MM.1S (cell line): ENCODE data around the gene ZNF778.

Experiments
- DNase-seq: peaks from one replicate; pipeline ENCODE4 v3.0.0-alpha.2; 2015
- H2AFZ ChIP-seq: fragments of 300-600 bp; sonication (generic); 2 replicates; pipeline ENCODE4 v1.6.0; 2016; ENCODE audit warnings: antibody characterized with exemption, low read length
- H3F3A ChIP-seq: fragments of 300-600 bp; sonication (generic); 2 replicates; pipeline ENCODE4 v1.6.1; 2016; ENCODE audit warnings: mild to moderate bottlenecking, antibody characterized with exemption, low read length, moderate library complexity, mixed read lengths; ENCODE audit not compliant: insufficient read depth
- H3K27ac ChIP-seq: fragments of 300-600 bp; sonication (generic); 2 replicates; pipeline ENCODE4 v1.5.1; 2016; ENCODE audit warnings: mild to moderate bottlenecking, low read length
- H3K27me3 ChIP-seq: fragments of 300-600 bp; sonication (generic); replicated peaks from 2 replicates; pipeline ENCODE4 v1.6.0; 2016; ENCODE audit warnings: low read length; ENCODE audit not compliant: insufficient read depth
- H3K36me3 ChIP-seq: fragments of 300-600 bp; sonication (generic); replicated peaks from 2 replicates; pipeline ENCODE4 v1.6.1; 2016; ENCODE audit warnings: mild to moderate bottlenecking, low read length, mixed read lengths; ENCODE audit not compliant: insufficient read depth
- H3K4me1 ChIP-seq: fragments of 300-600 bp; sonication (generic); 2 replicates; pipeline ENCODE4 v1.6.1; 2016; ENCODE audit warnings: low read length, mixed read lengths
- H3K4me2 ChIP-seq: fragments of 300-600 bp; sonication (generic); 2 replicates; pipeline ENCODE4 v1.6.0; 2016; ENCODE audit warnings: low read depth, low read length
- H3K4me3 ChIP-seq: fragments of 300-600 bp; sonication (generic); 2 replicates; pipeline ENCODE4 v1.5.1; 2016; ENCODE audit warnings: low read length, mixed read lengths
- H3K79me2 ChIP-seq: fragments of 300-600 bp; sonication (generic); 2 replicates; pipeline ENCODE4 v1.6.1; 2016; ENCODE audit warnings: mixed run types, low read length, mixed read lengths
- H3K9ac ChIP-seq: fragments of 300-600 bp; sonication (generic); 2 replicates; pipeline ENCODE4 v1.6.1; 2016; ENCODE audit warnings: low read length, mixed read lengths
- H3K9me2 ChIP-seq: fragments of 300-600 bp; sonication (generic); replicated peaks from 2 replicates; pipeline ENCODE4 v1.6.1; 2016; ENCODE audit warnings: mild to moderate bottlenecking, low read length, mixed read lengths; ENCODE audit not compliant: insufficient read depth
- H3K9me3 ChIP-seq: fragments of 300-600 bp; sonication (generic); replicated peaks from 2 replicates; pipeline ENCODE4 v1.6.1; 2016; ENCODE audit warnings: mild to moderate bottlenecking, low read length, mixed read lengths; ENCODE audit not compliant: insufficient read depth
- H4K20me1 ChIP-seq: fragments of 300-600 bp; sonication (generic); 2 replicates; pipeline ENCODE4 v1.6.1; 2016; ENCODE audit warnings: mild to moderate bottlenecking, low read length, moderate library complexity, mixed read lengths; ENCODE audit not compliant: insufficient read depth
- EZH2 ChIP-seq: fragments of 300-600 bp; sonication (generic); optimal IDR thresholded peaks from 2 replicates; pipeline ENCODE3; 2017; ENCODE audit warnings: low read depth, mild to moderate bottlenecking, antibody characterized with exemption, low read length, mixed read lengths
- EZH2phosphoT487 ChIP-seq: fragments of 300-600 bp; sonication (generic); IDR thresholded peaks from 2 replicates; pipeline ENCODE4 v1.6.1; 2018; ENCODE audit warnings: antibody characterized with exemption, low read length
- TF ChIP-seq, protein P1 (sequence below): fragments of 300-600 bp; sonication (generic); IDR thresholded peaks from 2 replicates; pipeline ENCODE4 v1.5.1; 2016; ENCODE audit warnings: antibody characterized with exemption, low read length, mixed read lengths

ZNF778 gene

DNA sequence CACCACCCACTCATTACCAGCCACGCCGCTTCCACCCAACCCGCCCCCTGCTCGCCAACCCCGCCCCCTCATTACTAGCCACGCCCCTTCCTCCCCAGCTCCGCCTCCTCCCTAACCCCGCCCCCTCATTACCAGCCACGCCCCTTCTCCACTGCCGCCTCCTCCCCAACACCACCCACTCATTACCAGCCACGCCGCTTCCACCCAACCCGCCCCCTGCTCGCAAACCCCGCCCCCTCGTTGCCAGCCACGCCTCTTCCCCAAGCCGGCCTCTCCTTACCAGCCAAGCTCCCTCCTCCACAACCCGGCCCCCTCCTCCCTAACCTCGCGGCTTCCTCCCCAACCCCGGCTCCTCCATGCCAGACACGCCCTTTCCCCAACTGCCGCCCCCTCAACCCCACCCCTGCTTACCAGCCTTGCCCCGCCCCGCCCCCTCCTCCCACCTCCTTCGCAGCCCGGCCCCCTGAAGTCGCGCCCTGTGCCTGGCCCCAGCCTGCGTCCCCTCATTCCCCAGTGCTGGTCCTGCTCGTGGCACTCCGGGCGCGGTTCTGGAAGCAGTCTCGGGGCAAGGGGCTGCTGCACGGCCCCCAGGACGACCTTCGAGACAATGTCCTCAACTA lies 24.4 kb upstream of the ZNF778 start:
- Histone ChIP-seq H3K4me2 (no peak overlapping the region), H3K27ac (no peak overlapping the region), H3K9me3 (no peaks in the 10 kb centered on the region), H2AFZ (no peak overlapping the region), H4K20me1 (no peaks in the 10 kb centered on the region), H3K9me2 (no peaks in the 10 kb centered on the region), H3K79me2 (no peaks in the 10 kb centered on the region), H3K4me1 (no peaks in the 10 kb centered on the region), H3K4me3 (no peak overlapping the region), H3K27me3 (no peaks in the 10 kb centered on the region), H3K36me3 (no peaks in the 10 kb centered on the region), H3F3A (no peaks in the 10 kb centered on the region), H3K9ac (no peak overlapping the region)
- TF ChIP-seq EZH2phosphoT487 (no peak), EZH2 (no peak)
- TF ChIP-seq, protein P1, sequence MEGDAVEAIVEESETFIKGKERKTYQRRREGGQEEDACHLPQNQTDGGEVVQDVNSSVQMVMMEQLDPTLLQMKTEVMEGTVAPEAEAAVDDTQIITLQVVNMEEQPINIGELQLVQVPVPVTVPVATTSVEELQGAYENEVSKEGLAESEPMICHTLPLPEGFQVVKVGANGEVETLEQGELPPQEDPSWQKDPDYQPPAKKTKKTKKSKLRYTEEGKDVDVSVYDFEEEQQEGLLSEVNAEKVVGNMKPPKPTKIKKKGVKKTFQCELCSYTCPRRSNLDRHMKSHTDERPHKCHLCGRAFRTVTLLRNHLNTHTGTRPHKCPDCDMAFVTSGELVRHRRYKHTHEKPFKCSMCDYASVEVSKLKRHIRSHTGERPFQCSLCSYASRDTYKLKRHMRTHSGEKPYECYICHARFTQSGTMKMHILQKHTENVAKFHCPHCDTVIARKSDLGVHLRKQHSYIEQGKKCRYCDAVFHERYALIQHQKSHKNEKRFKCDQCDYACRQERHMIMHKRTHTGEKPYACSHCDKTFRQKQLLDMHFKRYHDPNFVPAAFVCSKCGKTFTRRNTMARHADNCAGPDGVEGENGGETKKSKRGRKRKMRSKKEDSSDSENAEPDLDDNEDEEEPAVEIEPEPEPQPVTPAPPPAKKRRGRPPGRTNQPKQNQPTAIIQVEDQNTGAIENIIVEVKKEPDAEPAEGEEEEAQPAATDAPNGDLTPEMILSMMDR = no peak
- peak; percentile 24 for DNase-seq

DNA sequence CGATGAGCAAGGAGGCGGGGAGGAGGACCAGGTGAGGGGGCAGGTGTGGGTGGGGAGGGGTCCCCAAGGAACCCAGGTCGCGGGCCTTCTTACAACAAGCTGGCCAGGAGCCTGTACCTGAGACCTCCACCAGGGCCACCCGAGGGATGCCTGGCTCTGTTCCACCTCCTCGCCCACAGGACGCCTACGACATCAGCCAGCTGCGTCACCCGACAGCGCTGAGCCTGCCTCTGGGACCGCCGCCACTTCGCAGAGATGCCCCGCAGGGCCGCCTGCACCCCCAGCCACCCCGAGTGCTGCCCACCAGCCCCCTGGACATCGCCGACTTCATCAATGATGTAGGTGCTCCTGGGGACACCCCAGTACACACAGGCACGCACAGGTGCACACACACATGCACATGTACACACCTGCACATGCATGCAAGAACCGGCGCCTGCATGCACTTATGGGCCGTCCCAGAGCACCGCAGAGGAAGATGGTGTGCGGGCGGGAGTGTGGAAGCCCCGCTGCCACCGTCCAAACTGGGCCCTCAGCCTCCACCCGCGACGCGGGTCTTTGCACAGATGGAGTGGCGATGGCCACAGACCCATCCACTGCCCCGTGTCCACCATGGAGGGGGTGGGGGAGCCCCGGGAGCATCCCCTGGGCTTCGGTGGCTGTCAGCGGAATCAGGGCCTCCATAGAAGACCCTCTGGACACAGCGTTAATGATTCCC lies 23.8 kb upstream of the ZNF778 start:
- Histone ChIP-seq H3F3A (no peaks in the 10 kb centered on the region), H3K9ac (no peak overlapping the region), H3K36me3 (no peaks in the 10 kb centered on the region), H4K20me1 (no peaks in the 10 kb centered on the region), H3K9me2 (no peaks in the 10 kb centered on the region), H3K4me1 (no peaks in the 10 kb centered on the region), H3K27ac (no peak overlapping the region), H3K9me3 (no peaks in the 10 kb centered on the region), H2AFZ (no peak overlapping the region), H3K79me2 (no peaks in the 10 kb centered on the region), H3K27me3 (no peaks in the 10 kb centered on the region), H3K4me3 (no peak overlapping the region), H3K4me2 (no peak overlapping the region)
- DNase-seq = no peak
- TF ChIP-seq, protein P1 = no peak
- TF ChIP-seq EZH2 (no peak), EZH2phosphoT487 (no peak)

DNA sequence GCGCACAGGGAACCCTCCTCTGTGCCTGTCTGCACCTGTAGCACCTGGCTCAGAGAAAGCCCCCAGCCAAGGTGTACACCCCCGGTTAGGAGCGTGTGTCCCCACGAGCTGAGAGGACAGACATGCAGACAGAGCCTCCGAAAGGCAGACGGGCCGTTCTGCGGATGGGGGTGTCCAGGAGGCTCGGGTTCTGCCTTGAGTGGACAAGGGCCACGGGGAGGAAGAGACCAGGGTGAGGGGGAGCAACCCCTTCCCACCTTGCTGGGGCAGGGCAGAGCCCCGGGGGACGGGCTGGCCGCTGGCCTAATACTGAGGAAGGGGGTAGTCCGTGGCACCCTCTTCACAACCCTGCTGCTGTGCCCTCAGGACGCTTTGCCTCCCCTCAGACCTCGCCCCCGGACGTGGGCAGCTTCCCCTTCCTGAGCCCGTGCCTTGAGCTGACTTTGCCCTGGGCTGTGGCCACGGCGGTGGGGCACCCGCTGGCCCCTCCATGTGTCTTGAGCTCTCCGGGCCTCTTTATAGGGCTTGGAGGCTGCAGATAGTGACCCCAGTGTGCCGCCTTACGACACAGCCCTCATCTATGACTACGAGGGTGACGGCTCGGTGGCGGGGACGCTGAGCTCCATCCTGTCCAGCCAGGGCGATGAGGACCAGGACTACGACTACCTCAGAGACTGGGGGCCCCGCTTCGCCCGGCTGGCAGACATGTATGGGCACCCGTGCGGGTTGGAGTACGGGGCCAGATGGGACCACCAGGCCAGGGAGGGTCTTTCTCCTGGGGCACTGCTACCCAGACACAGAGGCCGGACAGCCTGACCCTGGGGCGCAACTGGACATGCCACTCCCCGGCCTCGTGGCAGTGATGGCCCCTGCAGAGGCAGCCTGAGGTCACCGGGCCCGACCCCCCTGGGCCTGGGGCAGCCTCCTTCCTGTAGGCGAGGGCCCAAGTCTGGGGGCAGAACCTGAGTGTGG lies 22.9 kb upstream of the ZNF778 start:
- Histone ChIP-seq H3K4me2 (no peak overlapping the region), H3K9me3 (no peaks in the 10 kb centered on the region), H3K79me2 (no peaks in the 10 kb centered on the region), H2AFZ (no peak overlapping the region), H3K9me2 (no peaks in the 10 kb centered on the region), H3K27me3 (no peaks in the 10 kb centered on the region), H3F3A (no peaks in the 10 kb centered on the region), H3K27ac (no peak overlapping the region), H4K20me1 (no peaks in the 10 kb centered on the region), H3K36me3 (no peaks in the 10 kb centered on the region), H3K4me3 (no peak overlapping the region), H3K9ac (no peak overlapping the region), H3K4me1 (no peaks in the 10 kb centered on the region)
- TF ChIP-seq EZH2 (no peak), EZH2phosphoT487 (no peak)
- TF ChIP-seq, protein P1 = no peak
- no peak for DNase-seq
